GM12864 (cell line): ENCODE data around the gene PDIA2.

Experiments
- DNase-seq: peaks from one replicate; pipeline ENCODE4 v3.0.0-alpha.2; 2011; ENCODE audit warnings: low read depth
- H3K4me3 ChIP-seq: 2 replicates; pipeline ENCODE4 v1.5.1; 2011; ENCODE audit warnings: mild to moderate bottlenecking, low read depth, low read length, control low read depth
- CTCF ChIP-seq: IDR thresholded peaks from 2 replicates; pipeline ENCODE4 v1.5.1; 2011; ENCODE audit warnings: low read depth, mild to moderate bottlenecking, moderate library complexity, low read length, control low read depth, inconsistent platforms; ENCODE audit errors: missing control alignments

Gene PDIA2

GRCh38 chr16:287981-288920 is 5.3 kb downstream of the PDIA2 start:
- no peak for TF ChIP-seq CTCF
- no peak for DNase-seq
- H3K4me3 ChIP-seq: no peak overlapping the region

GRCh38 chr16:289395-289997 is 6.5 kb downstream of the PDIA2 start:
- no peak for DNase-seq
- no peak overlapping the region for H3K4me3 ChIP-seq
- TF ChIP-seq CTCF: no peak

- no peak for TF ChIP-seq CTCF
- no peak for DNase-seq
- H3K4me3 ChIP-seq: no peak overlapping the region
Observed at GRCh38 chr16:290015-290680, 7.2 kb downstream of the PDIA2 start.

GRCh38 chr16:290681-291405 is 7.9 kb downstream of the PDIA2 start:
- no peak for DNase-seq
- TF ChIP-seq CTCF: no peak
- H3K4me3 ChIP-seq: no peak overlapping the region

- no peak for TF ChIP-seq CTCF
- no peak for DNase-seq
- no peak overlapping the region for H3K4me3 ChIP-seq
Observed at GRCh38 chr16:291539-291938, 8.6 kb downstream of the PDIA2 start.

GRCh38 chr16:293043-293775 is 10.2 kb downstream of the PDIA2 start:
- DNase-seq: no peak
- no peak for TF ChIP-seq CTCF
- no peak overlapping the region for H3K4me3 ChIP-seq
